ENCODE results near the gene PDCD10. TPM values are rescaled to one million over a fixed set of nuclear protein-coding genes. Genes with fewer than 3 reads are reported as not detected.

The PDCD10 gene
- total and polyA plus RNA-seq, 12 donors = 12.8 to 46.6 (median 38.1) TPM

DNA sequence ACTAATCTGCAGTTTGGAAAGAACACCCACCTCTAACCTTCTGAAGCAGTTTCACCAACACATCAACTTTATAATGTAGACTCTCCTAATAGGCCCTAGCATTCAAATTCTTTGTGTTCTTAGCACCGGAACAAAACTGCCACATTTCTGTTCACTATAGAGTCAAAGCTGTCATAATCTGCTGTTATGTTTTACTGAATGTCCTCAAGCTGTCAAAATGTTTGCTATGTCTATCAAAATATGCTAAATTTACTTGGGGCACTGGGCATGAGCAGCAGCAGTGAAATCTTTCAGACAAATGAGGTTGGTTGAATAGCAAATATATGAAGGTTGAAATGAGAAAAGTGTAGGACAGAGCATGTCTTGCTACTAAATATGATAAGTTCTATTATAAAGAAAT, 82.9 kb downstream of the PDCD10 start:
- WGBS, 2 donors = 91 to 95% methylated on average over 1 of the region's 1 CpG
- intact Hi-C loops (cut with DNase I) = no loop called here
- Histone ChIP-seq H3K27ac (no peak overlapping the region), H3K27me3 (no peaks in the 10 kb centered on the region), H3K4me3 (no peak overlapping the region), H3K9me3 (no peaks in the 10 kb centered on the region), H3K36me3 (no peaks in the 10 kb centered on the region), H3K4me1 (peaks cover 0 to 11% (median 0%) of the 10 kb centered on the region in 9 donors)
- no peak for DNase-seq
- TF ChIP-seq, protein P1, sequence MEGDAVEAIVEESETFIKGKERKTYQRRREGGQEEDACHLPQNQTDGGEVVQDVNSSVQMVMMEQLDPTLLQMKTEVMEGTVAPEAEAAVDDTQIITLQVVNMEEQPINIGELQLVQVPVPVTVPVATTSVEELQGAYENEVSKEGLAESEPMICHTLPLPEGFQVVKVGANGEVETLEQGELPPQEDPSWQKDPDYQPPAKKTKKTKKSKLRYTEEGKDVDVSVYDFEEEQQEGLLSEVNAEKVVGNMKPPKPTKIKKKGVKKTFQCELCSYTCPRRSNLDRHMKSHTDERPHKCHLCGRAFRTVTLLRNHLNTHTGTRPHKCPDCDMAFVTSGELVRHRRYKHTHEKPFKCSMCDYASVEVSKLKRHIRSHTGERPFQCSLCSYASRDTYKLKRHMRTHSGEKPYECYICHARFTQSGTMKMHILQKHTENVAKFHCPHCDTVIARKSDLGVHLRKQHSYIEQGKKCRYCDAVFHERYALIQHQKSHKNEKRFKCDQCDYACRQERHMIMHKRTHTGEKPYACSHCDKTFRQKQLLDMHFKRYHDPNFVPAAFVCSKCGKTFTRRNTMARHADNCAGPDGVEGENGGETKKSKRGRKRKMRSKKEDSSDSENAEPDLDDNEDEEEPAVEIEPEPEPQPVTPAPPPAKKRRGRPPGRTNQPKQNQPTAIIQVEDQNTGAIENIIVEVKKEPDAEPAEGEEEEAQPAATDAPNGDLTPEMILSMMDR (IDR thresholded peaks at IDR 0.05) = no peak
- no peak for ATAC-seq

DNA sequence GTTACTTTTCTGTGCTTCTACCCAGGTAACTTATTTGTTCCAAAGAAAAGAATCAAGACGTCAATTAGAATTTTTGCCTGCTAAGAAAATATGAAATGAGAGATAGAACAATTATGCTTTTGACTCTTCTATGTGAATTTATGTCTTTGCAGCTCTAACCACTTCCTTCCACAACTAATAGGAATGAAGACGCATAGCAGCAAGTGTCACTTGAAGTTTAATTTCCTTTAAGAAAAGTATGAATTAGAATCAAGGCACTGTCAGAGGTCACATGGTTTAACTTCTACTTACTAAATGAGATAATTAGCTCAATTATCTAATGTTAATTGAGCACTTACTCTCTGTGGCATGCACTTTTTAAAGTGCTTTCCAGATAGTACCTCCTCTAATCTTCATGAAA, 84.2 kb downstream of the PDCD10 start:
- Histone ChIP-seq H3K27me3 (no peaks in the 10 kb centered on the region), H3K9me3 (peaks cover 0 to 5% (median 0%) of the 10 kb centered on the region in 11 donors), H3K4me3 (no peak overlapping the region), H3K27ac (no peak overlapping the region), H3K36me3 (no peaks in the 10 kb centered on the region), H3K4me1 (peaks cover 0 to 11% (median 0%) of the 10 kb centered on the region in 9 donors)
- intact Hi-C loops (cut with DNase I) = no loop called here
- WGBS, 2 donors = 78 to 89% methylated on average over 2 of the region's 2 CpGs
- no peak for DNase-seq
- TF ChIP-seq, protein P1 (IDR thresholded peaks at IDR 0.05) = no peak
- no peak for ATAC-seq

DNA sequence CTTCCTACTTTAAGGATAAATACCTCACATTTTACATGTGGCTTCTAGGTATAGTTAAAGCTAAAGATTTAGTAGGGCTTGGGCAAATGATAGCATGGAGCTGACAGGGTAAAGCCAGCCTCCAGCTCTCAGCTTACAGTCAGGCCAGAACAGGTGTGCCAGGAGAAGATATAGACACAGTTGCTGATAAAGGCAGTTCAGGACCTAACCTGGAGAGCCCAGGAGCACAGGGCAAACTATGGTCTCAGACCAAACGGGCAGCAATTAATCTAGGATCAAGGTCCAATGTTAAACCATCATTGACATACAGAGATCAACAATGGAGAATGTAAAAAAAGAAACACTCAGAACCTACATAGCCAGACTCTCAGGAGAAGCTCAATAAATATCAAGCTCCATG, 84.9 kb downstream of the PDCD10 start:
- H3K27me3 ChIP-seq = no peaks in the 10 kb centered on the region
- peaks cover 0 to 7% (median 4%) of the 10 kb centered on the region in 11 donors for H3K9me3 ChIP-seq
- intact Hi-C loops (cut with DNase I) = no loop called here
- H3K36me3 ChIP-seq = no peaks in the 10 kb centered on the region
- no peak overlapping the region for H3K4me3 ChIP-seq
- DNase-seq (no peak), ATAC-seq (no peak)
- WGBS, 2 donors = 68 to 77% methylated on average over 1 of the region's 1 CpG
- TF ChIP-seq, protein P1 (IDR thresholded peaks at IDR 0.05) = no peak
- H3K27ac ChIP-seq = no peak overlapping the region
- peaks cover 0 to 11% (median 0%) of the 10 kb centered on the region in 9 donors for H3K4me1 ChIP-seq

DNA sequence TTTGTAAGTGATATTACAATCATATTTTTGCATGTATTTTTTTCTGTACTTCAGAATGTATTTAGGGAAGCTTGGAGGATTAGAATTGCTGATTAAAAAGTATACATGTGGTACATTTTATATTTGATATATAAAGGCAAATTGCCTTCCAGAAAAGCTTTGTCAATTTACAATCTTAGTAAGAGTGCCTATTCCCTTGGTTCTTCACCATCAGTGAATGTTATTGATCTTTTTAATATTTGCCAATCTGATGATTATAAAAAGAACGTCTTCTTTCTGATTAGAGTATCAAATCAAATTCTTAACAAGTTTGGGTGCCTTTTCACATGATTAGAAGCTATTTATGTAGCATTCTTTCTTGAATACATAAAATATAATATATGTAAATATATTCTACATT, 90.1 kb downstream of the PDCD10 start:
- DNase-seq = no peak
- Histone ChIP-seq H3K4me1 (no peaks in the 10 kb centered on the region), H3K9me3 (peaks cover 0 to 22% (median 6%) of the 10 kb centered on the region in 11 donors), H3K36me3 (no peaks in the 10 kb centered on the region), H3K27ac (no peak overlapping the region), H3K4me3 (no peak overlapping the region), H3K27me3 (no peaks in the 10 kb centered on the region)
- 64 to 71% methylated on average over 1 of the region's 1 CpG for WGBS, 2 donors
- no peak for ATAC-seq
- intact Hi-C loops (cut with DNase I) = no loop called here
- TF ChIP-seq, protein P1 (IDR thresholded peaks at IDR 0.05) = no peak

Other genes starting within 250 kb of the PDCD10 start
- 1 to 10 TPM in 9 of 10 donors, under 1 TPM in 1; 0.87 to 6.6 (median 2.9) TPM for gene WDR49, start 81.0 kb downstream of the PDCD10 start, total RNA-seq
- under 1 TPM; 0.06 to 0.59 TPM for gene WDR49, start 81.0 kb downstream of the PDCD10 start, polyA plus RNA-seq
- gene SERPINI1, start 829 bp upstream of the PDCD10 start, total RNA-seq = 10 to 100 TPM in 6 of 10 donors, 1 to 10 TPM in 4; 4.5 to 17.1 (median 11.3) TPM
- gene SERPINI1, start 829 bp upstream of the PDCD10 start, polyA plus RNA-seq = 1 to 10 TPM; 8.4 to 9.4 TPM